Thyroid gland (tissue), 4 donors: ENCODE measurements around the gene ADRB1.

Experiments used
- CTCF ChIP-seq, 6 experiments: fragments of 200-600 bp in 3 of 6; fragments of 450-650 bp in 3 of 6; sonication (generic) in 3 of 6; IDR thresholded peaks; one replicate each; pipeline ENCODE4 v1.5.1; 2016 to 2019; ENCODE audit warnings: antibody characterized with exemption in 6 of 6, mild to moderate bottlenecking in 2 of 6, inconsistent platforms in 1 of 6, moderate library complexity in 1 of 6
- POLR2A ChIP-seq, 2 donors: fragments of 450-650 bp; IDR thresholded peaks; one replicate each; pipeline ENCODE4 v1.6.1; 2017; ENCODE audit warnings: antibody characterized with exemption in 2 of 2, mild to moderate bottlenecking in 2 of 2, moderate library complexity in 1 of 2

- TF ChIP-seq CTCF (IDR thresholded peaks at IDR 0.05): no peak
- no peak for TF ChIP-seq POLR2A (IDR thresholded peaks at IDR 0.05)
These were observed 44.1 kb upstream of the ADRB1 start for GRCh38 chr10:113999531-113999930.
